Measurements from ENCODE around the gene EIF6. TPM values are rescaled to one million over a fixed set of nuclear protein-coding genes. Genes with fewer than 3 reads are reported as not detected.

Gene EIF6
- total RNA-seq, 1 donor, result 120 TPM

DNA sequence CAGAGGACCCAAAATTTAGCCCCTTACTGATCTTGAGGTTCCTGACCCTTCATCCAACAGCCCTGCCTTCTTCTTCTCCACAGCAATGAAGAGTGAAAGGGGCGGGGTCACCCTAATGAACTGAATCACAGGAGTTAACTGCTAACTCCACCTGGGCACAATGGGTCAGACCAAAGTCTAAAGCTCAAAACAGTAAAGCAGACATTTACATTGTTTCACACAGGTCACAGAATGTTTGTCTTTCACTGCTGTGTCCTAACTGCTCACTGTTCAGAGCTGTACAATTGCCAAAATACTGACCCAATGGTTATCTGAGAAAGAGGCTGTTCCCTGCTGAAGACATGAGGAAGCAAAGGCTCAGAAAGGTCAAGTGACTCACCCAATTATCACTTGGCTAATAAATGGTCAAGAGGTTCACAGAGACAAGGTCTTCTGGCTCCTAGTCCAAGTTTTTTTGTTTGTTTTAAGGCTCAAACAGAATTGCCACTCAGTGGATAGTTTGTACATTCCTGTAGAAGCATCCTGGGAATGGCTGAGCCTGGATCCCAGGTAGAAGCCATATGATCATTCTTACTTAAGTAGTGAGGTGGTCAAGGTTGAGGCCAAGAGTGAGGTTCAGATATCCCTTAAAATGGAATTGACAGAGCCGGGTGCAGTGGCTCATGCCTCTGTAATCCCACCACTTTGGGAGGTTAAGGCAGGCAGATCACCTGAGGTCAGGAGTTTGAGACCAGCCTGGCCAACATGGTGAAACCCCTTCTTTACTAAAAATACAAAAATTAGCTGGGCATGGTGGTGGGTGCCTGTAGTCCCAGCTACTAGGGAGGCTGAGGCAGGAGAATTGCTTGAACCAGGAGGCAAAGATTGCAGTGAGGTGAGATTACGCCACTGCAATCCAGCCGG, 42.8 kb upstream of the EIF6 start:
- TF ChIP-seq, protein P1, sequence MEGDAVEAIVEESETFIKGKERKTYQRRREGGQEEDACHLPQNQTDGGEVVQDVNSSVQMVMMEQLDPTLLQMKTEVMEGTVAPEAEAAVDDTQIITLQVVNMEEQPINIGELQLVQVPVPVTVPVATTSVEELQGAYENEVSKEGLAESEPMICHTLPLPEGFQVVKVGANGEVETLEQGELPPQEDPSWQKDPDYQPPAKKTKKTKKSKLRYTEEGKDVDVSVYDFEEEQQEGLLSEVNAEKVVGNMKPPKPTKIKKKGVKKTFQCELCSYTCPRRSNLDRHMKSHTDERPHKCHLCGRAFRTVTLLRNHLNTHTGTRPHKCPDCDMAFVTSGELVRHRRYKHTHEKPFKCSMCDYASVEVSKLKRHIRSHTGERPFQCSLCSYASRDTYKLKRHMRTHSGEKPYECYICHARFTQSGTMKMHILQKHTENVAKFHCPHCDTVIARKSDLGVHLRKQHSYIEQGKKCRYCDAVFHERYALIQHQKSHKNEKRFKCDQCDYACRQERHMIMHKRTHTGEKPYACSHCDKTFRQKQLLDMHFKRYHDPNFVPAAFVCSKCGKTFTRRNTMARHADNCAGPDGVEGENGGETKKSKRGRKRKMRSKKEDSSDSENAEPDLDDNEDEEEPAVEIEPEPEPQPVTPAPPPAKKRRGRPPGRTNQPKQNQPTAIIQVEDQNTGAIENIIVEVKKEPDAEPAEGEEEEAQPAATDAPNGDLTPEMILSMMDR (IDR thresholded peaks at IDR 0.05; ENCODE audit: insufficient read depth, low read length), result no peak
- no peak for DNase-seq (ENCODE audit: low read depth)
- no peak overlapping the region for H3K4me3 ChIP-seq (ENCODE audit: low read depth, low read length)

DNA sequence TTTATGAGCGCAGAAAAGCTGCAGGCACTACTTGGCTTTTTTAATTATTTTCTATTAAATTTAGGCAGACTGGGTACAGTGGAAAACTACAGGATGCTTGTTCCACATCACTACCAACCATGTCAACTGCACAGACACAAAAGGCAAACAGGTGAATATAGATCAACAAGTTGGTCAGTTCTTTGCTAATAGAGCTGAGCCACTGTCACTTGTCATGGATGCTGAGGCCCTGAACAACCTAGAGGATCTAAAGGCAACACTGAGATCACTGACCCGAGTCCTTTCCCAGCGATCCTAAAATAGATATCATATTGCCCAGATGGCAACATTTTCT, 42.1 kb upstream of the EIF6 start:
- TF ChIP-seq, protein P1 (IDR thresholded peaks at IDR 0.05; ENCODE audit: insufficient read depth, low read length), result no peak
- DNase-seq (ENCODE audit: low read depth), result no peak
- no peak overlapping the region for H3K4me3 ChIP-seq (ENCODE audit: low read depth, low read length)

DNA sequence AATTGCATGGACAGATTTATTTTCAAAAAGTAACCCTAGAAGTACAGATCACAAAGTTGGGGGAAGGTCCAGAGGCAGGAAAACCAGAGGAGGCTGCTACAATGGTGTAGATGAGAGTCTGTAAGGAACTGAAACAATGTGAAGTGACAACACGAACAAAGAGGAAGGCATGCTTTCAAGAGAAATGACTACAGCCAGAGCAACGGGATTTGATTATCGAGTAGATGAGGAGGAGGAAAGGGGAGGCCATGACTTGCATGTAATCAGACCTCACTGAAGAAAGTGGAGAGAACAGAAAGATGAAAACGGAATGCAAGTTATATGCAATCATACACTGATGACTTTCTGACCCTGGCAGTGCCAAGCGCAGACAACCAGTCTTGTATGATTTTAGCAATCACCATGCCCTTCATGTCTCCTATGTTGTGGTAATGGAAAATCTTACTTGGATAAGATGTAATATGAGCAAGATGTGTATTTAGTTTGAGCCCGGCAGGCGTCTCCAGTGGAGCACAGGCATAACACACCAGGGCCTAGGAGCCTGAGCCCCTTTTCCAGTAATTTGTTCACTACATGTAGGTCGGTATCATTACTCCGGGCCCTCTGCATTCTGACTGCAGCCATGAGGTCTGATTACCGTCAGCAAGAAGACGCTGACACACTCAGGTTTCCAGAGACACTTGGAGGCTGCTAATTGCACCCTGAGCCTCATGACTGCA, 41.6 kb upstream of the EIF6 start:
- no peak for DNase-seq (ENCODE audit: low read depth)
- TF ChIP-seq, protein P1 (IDR thresholded peaks at IDR 0.05; ENCODE audit: insufficient read depth, low read length), result no peak

GRCh38 chr20:35325401-35325800, 40.8 kb upstream of the EIF6 start:
- H3K4me3 ChIP-seq (ENCODE audit: low read depth, low read length), result no peak overlapping the region
- TF ChIP-seq, protein P1 (IDR thresholded peaks at IDR 0.05; ENCODE audit: insufficient read depth, low read length), result no peak
- DNase-seq (ENCODE audit: low read depth), result no peak

More for the DNA sequence above, 41.6 kb upstream of the EIF6 start:
- H3K4me3 ChIP-seq (ENCODE audit: low read depth, low read length), result no peak overlapping the region

DNA sequence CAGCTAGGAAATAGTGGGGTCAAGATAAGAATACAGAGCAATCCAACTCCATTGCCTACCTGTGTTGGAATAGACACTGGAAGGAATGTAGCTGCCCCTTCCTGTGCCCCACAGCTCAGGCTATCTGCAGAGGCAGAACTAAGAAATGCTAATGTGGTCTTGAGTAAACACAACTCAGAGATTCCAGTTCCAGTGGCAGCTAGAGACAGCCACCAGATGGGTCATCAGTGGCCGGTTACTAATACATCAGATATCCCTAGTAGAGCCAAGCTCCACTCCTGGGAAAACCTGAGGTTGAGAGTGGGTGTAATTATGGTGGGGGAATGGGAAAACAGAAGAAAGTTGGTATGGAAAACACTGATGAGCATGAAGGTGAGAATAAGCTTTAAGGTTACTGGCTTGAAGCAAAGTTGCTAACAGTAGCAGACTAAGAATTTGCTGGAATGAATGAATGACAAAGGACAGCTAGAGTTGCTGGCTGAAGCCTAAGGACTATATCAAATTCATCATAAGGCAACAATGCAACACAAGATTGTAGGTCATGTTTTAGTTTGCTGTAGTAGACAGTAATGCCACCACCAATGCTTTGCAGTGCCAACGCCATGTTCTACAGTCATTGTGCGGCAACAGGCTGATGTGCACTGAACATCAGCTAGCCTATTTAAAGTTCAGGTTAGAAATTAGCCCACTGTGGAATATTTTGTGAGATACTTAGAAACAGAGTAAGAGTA, 36.0 kb upstream of the EIF6 start:
- H3K4me3 ChIP-seq (ENCODE audit: low read depth, low read length), result no peak overlapping the region
- DNase-seq (ENCODE audit: low read depth), result peak; percentile 50
- TF ChIP-seq, protein P1 (IDR thresholded peaks at IDR 0.05; ENCODE audit: insufficient read depth, low read length), result no peak

- peak; percentile 43 for DNase-seq (ENCODE audit: low read depth)
- TF ChIP-seq, protein P1 (IDR thresholded peaks at IDR 0.05; ENCODE audit: insufficient read depth, low read length), result no peak
- H3K4me3 ChIP-seq (ENCODE audit: low read depth, low read length), result no peak overlapping the region
Measured at GRCh38 chr20:35319871-35320197, 35.3 kb upstream of the EIF6 start.

Measured in fibroblast of the aortic adventitia (primary cell).